H9 (cell line): ENCODE measurements around the gene USP14. TPM values are rescaled to one million over a fixed set of nuclear protein-coding genes. Genes with fewer than 3 reads are reported as not detected.

Experiments
- DNase-seq: peaks from one replicate; pipeline ENCODE4 v3.0.0-alpha.2; 2017
- H2AFZ ChIP-seq: one replicate; pipeline ENCODE4 v1.6.1; 2013; ENCODE audit warnings: mild to moderate bottlenecking, low read length, control low read depth, moderate library complexity
- H2AK5ac ChIP-seq: 2 replicates; pipeline ENCODE4 v1.6.1; 2013; ENCODE audit warnings: low read length, control low read depth, mixed read lengths; ENCODE audit not compliant: insufficient read length
- H2BK120ac ChIP-seq: one replicate; pipeline ENCODE4 v1.6.1; 2013; ENCODE audit warnings: low read depth, mild to moderate bottlenecking, low read length, control low read depth, inconsistent platforms; ENCODE audit not compliant: poor library complexity, severe bottlenecking
- H2BK12ac ChIP-seq: 2 replicates; pipeline ENCODE4 v1.6.1; 2013; ENCODE audit warnings: low read length, control low read depth, mixed read lengths, low read depth; ENCODE audit not compliant: insufficient read length
- H2BK15ac ChIP-seq: 2 replicates; pipeline ENCODE4 v1.6.1; 2013; ENCODE audit warnings: low read depth, low read length, control low read depth
- H2BK20ac ChIP-seq: one replicate; pipeline ENCODE4 v1.6.1; 2013; ENCODE audit warnings: low read depth, mild to moderate bottlenecking, low read length, control low read depth, inconsistent platforms; ENCODE audit not compliant: poor library complexity, severe bottlenecking
- H2BK5ac ChIP-seq: 2 replicates; pipeline ENCODE4 v1.6.1; 2013; ENCODE audit warnings: low read length, control low read depth, mixed read lengths; ENCODE audit not compliant: insufficient read length
- H3K14ac ChIP-seq: 2 replicates; pipeline ENCODE4 v1.6.1; 2013; ENCODE audit warnings: low read length, control low read depth; ENCODE audit not compliant: insufficient read depth
- H3K18ac ChIP-seq: 2 replicates; pipeline ENCODE4 v1.6.1; 2013; ENCODE audit warnings: low read depth, mild to moderate bottlenecking, mixed read lengths, low read length, control low read depth; ENCODE audit not compliant: insufficient read length
- H3K23ac ChIP-seq: 2 replicates; pipeline ENCODE4 v1.6.1; 2013; ENCODE audit warnings: low read length, control low read depth, mixed read lengths, low read depth; ENCODE audit not compliant: insufficient read length
- H3K23me2 ChIP-seq: 2 replicates; pipeline ENCODE4 v1.6.1; 2013; ENCODE audit warnings: low read depth, mild to moderate bottlenecking, mixed read lengths, low read length, control low read depth; ENCODE audit not compliant: insufficient read length, poor library complexity, severe bottlenecking
- H3K27ac ChIP-seq: 2 replicates; pipeline ENCODE4 v1.5.1; 2013; ENCODE audit warnings: low read length, control low read depth, mixed read lengths, low read depth; ENCODE audit not compliant: insufficient read length
- H3K27me3 ChIP-seq: 2 replicates; pipeline ENCODE4 v1.6.1; 2013; ENCODE audit warnings: low read length, control low read depth, inconsistent platforms; ENCODE audit not compliant: insufficient read depth
- H3K4ac ChIP-seq: 2 replicates; pipeline ENCODE4 v1.6.1; 2013; ENCODE audit warnings: low read depth, mild to moderate bottlenecking, control low read depth, inconsistent platforms, low read length, moderate library complexity
- H3K4me1 ChIP-seq: 2 replicates; pipeline ENCODE4 v1.6.1; 2013; ENCODE audit warnings: low read length, control low read depth, inconsistent platforms; ENCODE audit not compliant: insufficient read depth
- H3K4me2 ChIP-seq: 2 replicates; pipeline ENCODE4 v1.6.1; 2013; ENCODE audit warnings: low read length, control low read depth, mixed read lengths; ENCODE audit not compliant: insufficient read length, insufficient read depth
- H3K56ac ChIP-seq: 2 replicates; pipeline ENCODE4 v1.6.1; 2013; ENCODE audit warnings: low read depth, mild to moderate bottlenecking, mixed read lengths, low read length, control low read depth; ENCODE audit not compliant: insufficient read length
- H3K79me1 ChIP-seq: 2 replicates; pipeline ENCODE4 v1.6.1; 2013; ENCODE audit warnings: low read depth, mild to moderate bottlenecking, moderate library complexity, low read length, control low read depth, inconsistent platforms; ENCODE audit not compliant: insufficient read depth, poor library complexity, severe bottlenecking
- H3K79me2 ChIP-seq: 2 replicates; pipeline ENCODE4 v1.6.1; 2013; ENCODE audit warnings: low read length, control low read depth, inconsistent platforms; ENCODE audit not compliant: insufficient read depth
- H3K9ac ChIP-seq: 2 replicates; pipeline ENCODE4 v1.6.1; 2013; ENCODE audit warnings: low read length, control low read depth, mixed read lengths; ENCODE audit not compliant: insufficient read length; ENCODE audit errors: extremely low read depth
- H3K9me3 ChIP-seq: one replicate; pipeline ENCODE4 v1.6.1; 2013; ENCODE audit warnings: low read depth, low read length, inconsistent platforms; ENCODE audit not compliant: control insufficient read depth
- H3T11ph ChIP-seq: one replicate; pipeline ENCODE4 v1.6.1; 2013; ENCODE audit warnings: mild to moderate bottlenecking, low read length, control low read depth, inconsistent platforms
- H4K20me1 ChIP-seq: one replicate; pipeline ENCODE4 v1.6.1; 2013; ENCODE audit not compliant: control insufficient read depth, insufficient read length, insufficient read depth
- H4K5ac ChIP-seq: 2 replicates; pipeline ENCODE4 v1.6.1; 2013; ENCODE audit warnings: low read depth, mild to moderate bottlenecking, mixed read lengths, low read length, control low read depth; ENCODE audit not compliant: insufficient read length
- H4K8ac ChIP-seq: replicated peaks from 2 replicates; pipeline ENCODE4 v1.6.1; 2013; ENCODE audit warnings: low read length, control low read depth, mixed read lengths, low read depth; ENCODE audit not compliant: insufficient read length
- H4K91ac ChIP-seq: 2 replicates; pipeline ENCODE4 v1.6.1; 2013; ENCODE audit warnings: low read depth, mild to moderate bottlenecking, moderate library complexity, mixed read lengths, low read length, control low read depth; ENCODE audit not compliant: insufficient read length
- H3K27ac Mint-ChIP-seq, 3 experiments: 2 replicates in 2 of 3; 3 replicates in 1 of 3; pipeline ENCODE4 v1.8.0; 2020 to 2021; ENCODE audit warnings: mixed read lengths in 3 of 3, mild to moderate bottlenecking in 1 of 3, moderate library complexity in 1 of 3
- H3K27me3 Mint-ChIP-seq: 2 replicates; pipeline ENCODE4 v1.8.0; 2021; ENCODE audit warnings: low read depth, mild to moderate bottlenecking, moderate library complexity, mixed read lengths
- H3K36me3 Mint-ChIP-seq, 3 experiments: 2 replicates in 2 of 3; 3 replicates in 1 of 3; pipeline ENCODE4 v1.8.0; 2020 to 2021; ENCODE audit warnings: low read depth in 3 of 3, mixed read lengths in 3 of 3; ENCODE audit not compliant: insufficient read depth in 1 of 3
- H3K4me1 Mint-ChIP-seq, 2 experiments: 2 replicates each; pipeline ENCODE4 v1.8.0; 2020; ENCODE audit warnings: mixed read lengths in 2 of 2
- H3K4me3 Mint-ChIP-seq, 2 experiments: 2 replicates in 1 of 2; 3 replicates in 1 of 2; pipeline ENCODE4 v1.8.0; 2020 to 2021; ENCODE audit warnings: mild to moderate bottlenecking in 2 of 2, mixed read lengths in 2 of 2, moderate library complexity in 1 of 2
- H3K9me3 Mint-ChIP-seq, 2 experiments: 2 replicates in 1 of 2; 3 replicates in 1 of 2; pipeline ENCODE4 v1.8.0; 2020; ENCODE audit warnings: mild to moderate bottlenecking in 2 of 2, mixed read lengths in 2 of 2, moderate library complexity in 1 of 2
- CTCF ChIP-seq: fragments of 200-600 bp; sonication (generic); conservative IDR thresholded peaks from 3 replicates; pipeline ENCODE4 v1.8.0; 2021; ENCODE audit warnings: antibody characterized with exemption, mild to moderate bottlenecking
- WGBS: extraction: QIAGEN DNeasy Blood & Tissue Kit; methylation state at CpG from one replicate; pipeline ENCODE4 v1.1.7; 2013; ENCODE audit warnings: missing lambda C conversion rate, low lambda C conversion rate, mixed read lengths; ENCODE audit not compliant: insufficient read length; ENCODE audit errors: extremely low coverage; 5-methylcytosine and 5-hydroxymethylcytosine counted together
- total RNA-seq: library from RNA; stranded (reverse); gene quantifications from 2 replicates; pipeline ENCODE4 v1.2.1, GENCODE V29; 2021

USP14 gene
- total RNA-seq, 1 experiment from 2014 or later = 92.1 TPM

- H3K9ac ChIP-seq = no peak overlapping the region
- H3K36me3 Mint-ChIP-seq = peaks cover 20 to 67% (median 63%) of the 10 kb centered on the region in 3 experiments; a peak in 6 of 7 replicates
- no peaks in the 10 kb centered on the region for H3K27me3 Mint-ChIP-seq
- no peak overlapping the region for H2BK5ac ChIP-seq
- no peaks in the 10 kb centered on the region for H3K23me2 ChIP-seq
- no peak overlapping the region for H3K23ac ChIP-seq
- no peak overlapping the region for H3K4me2 ChIP-seq
- H4K20me1 ChIP-seq = no peaks in the 10 kb centered on the region
- no peak overlapping the region for H3K14ac ChIP-seq
- H2BK15ac ChIP-seq = no peak overlapping the region
- H4K8ac ChIP-seq = no peak overlapping the region
- no peak overlapping the region for H3K4me3 Mint-ChIP-seq
- no peak overlapping the region for H3K18ac ChIP-seq
- no peak for TF ChIP-seq CTCF
- no peak overlapping the region for H2AFZ ChIP-seq
- no peak overlapping the region for H4K91ac ChIP-seq
- H2BK20ac ChIP-seq = no peak overlapping the region
- no peak overlapping the region for H2BK120ac ChIP-seq
- H3K4me1 ChIP-seq = no peaks in the 10 kb centered on the region
- H2BK12ac ChIP-seq = no peak overlapping the region
- H3K9me3 ChIP-seq = no peaks in the 10 kb centered on the region
- H2AK5ac ChIP-seq = no peak overlapping the region
- H3K27ac Mint-ChIP-seq = no peak overlapping the region
- no peak overlapping the region for H3T11ph ChIP-seq
- H3K9me3 Mint-ChIP-seq = no peaks in the 10 kb centered on the region
- H3K79me2 ChIP-seq = no peaks in the 10 kb centered on the region
- no peak overlapping the region for H3K27ac ChIP-seq
- H3K79me1 ChIP-seq = no peaks in the 10 kb centered on the region
- H3K4ac ChIP-seq = no peak overlapping the region
- no peak for DNase-seq
- H3K4me1 Mint-ChIP-seq = no peaks in the 10 kb centered on the region
- no peak overlapping the region for H4K5ac ChIP-seq
- WGBS = no CpG with 5 or more reads among the region's 2 CpGs
- H3K27me3 ChIP-seq = no peaks in the 10 kb centered on the region
- H3K56ac ChIP-seq = no peak overlapping the region
These were observed 102.2 kb downstream of the USP14 start for GRCh38 chr18:260547-260946.
